Kidney (tissue), 14 donors: ENCODE results near the gene MYO10. TPM values are rescaled to one million over a fixed set of nuclear protein-coding genes. Genes with fewer than 3 reads are reported as not detected.

ENCODE experiments used
- DNase-seq, 5 donors: peaks; one replicate each; pipeline ENCODE4 v3.0.0-alpha.2; 2013 to 2020
- FAIRE-seq: peaks from 2 replicates; lab custom pipeline; 2012; peaks lifted over from hg19 to GRCh38; lab: Jason Lieb, UNC
- H3K27ac ChIP-seq, 2 donors: one replicate each; pipeline ENCODE4 v1.7.0; 2013; ENCODE audit warnings: low read depth in 2 of 2, low read length in 2 of 2, inconsistent platforms in 1 of 2
- H3K27me3 ChIP-seq: one replicate; pipeline ENCODE4 v1.7.1; 2013; ENCODE audit warnings: low read length, inconsistent platforms; ENCODE audit not compliant: control insufficient read depth, insufficient read depth
- H3K36me3 ChIP-seq, 3 donors: one replicate each; pipeline versions ENCODE4 v1.7.0 to v1.7.1; 2013; ENCODE audit warnings: low read length in 3 of 3, control low read depth in 1 of 3, inconsistent platforms in 1 of 3; ENCODE audit not compliant: insufficient read depth in 3 of 3, control insufficient read depth in 2 of 3
- H3K4me1 ChIP-seq, 3 donors: one replicate each; pipeline versions ENCODE4 v1.7.0 to v1.7.1; 2013; ENCODE audit warnings: low read length in 3 of 3, inconsistent platforms in 1 of 3, low read depth in 1 of 3; ENCODE audit not compliant: control insufficient read depth in 2 of 3, insufficient read depth in 2 of 3
- H3K4me3 ChIP-seq, 3 donors: one replicate each; pipeline versions ENCODE4 v1.7.0 to v1.8.1; 2013; ENCODE audit warnings: low read length in 3 of 3, control low read depth in 1 of 3, inconsistent platforms in 1 of 3
- H3K9ac ChIP-seq, 3 donors: one replicate each; pipeline versions ENCODE4 v1.7.0 to v1.7.1; 2013; ENCODE audit warnings: low read length in 3 of 3, control low read depth in 1 of 3, inconsistent platforms in 1 of 3
- H3K9me3 ChIP-seq, 3 donors: one replicate each; pipeline versions ENCODE4 v1.7.0 to v1.7.1; 2013; ENCODE audit warnings: low read length in 3 of 3, control low read depth in 1 of 3, inconsistent platforms in 1 of 3; ENCODE audit not compliant: control insufficient read depth in 2 of 3, insufficient read depth in 1 of 3
- intact Hi-C: fragments of 100-400 bp; cut with DNase I; formaldehyde crosslinking; loops from one replicate; pipeline ENCODE4 v1.11.1; 2022
- polyA plus RNA-seq: library from polyadenylated mRNA; stranded (reverse); fragments of 350-450 nt; fragmentation: Illumina TruSeq; extraction: RNeasy Lipid Tissue Mini Kit (QIAGEN cat#74804); gene quantifications from one replicate; pipeline ENCODE4 v1.2.3, GENCODE V29; 2014; ENCODE audit warnings: low read depth, low replicate concordance; ENCODE audit not compliant: insufficient read depth
- total RNA-seq: library from RNA; stranded (reverse); fragmentation: NEBNext Ultra II Directional; extraction: Animal tissue kit (Norgen Biotek cat#: 25700); gene quantifications from one replicate; pipeline ENCODE4 v1.2.1, GENCODE V29; 2021
- TF ChIP-seq, protein P1 (sequence below): IDR thresholded peaks from 3 replicates; pipeline ENCODE4 v1.5.1; 2012; ENCODE audit warnings: mild to moderate bottlenecking, moderate library complexity, borderline replicate concordance; ENCODE audit not compliant: insufficient read depth; ENCODE audit errors: extremely low read depth
- donor health status: control.
- donor health status: control.
- donor health status: control.
- donor health status: control.
- donor health status: control.
- donor health status: DM: yes; HTN: yes; CAD: no.
- donor health status: Normal renal cell carcinoma (clear cell type).

The MYO10 gene
- total and polyA plus RNA-seq, 2 donors from 2014 or later, result 7.6 to 52.4 TPM

DNA sequence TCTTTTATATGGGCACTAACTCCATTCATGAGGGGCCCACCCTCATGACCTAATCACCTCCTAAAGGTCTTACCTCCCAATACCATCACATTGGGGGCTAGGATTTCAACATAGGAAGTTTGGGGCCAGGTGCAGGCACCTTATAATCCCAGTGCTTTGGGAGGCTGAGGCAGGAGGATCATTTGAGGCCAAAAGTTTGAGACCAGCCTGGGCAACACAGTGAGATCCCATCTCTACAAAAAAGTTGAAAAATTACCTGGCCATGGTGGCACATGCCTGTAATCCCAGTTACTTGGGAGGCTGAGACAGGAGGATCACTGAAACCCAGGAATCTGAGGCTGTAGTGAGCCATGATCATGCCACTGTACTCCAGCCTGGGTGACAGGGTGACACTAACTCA is 76.7 kb downstream of the MYO10 start:
- intact Hi-C loops, result no loop called here
- FAIRE-seq, result no peak
- H3K4me1 ChIP-seq, result peaks cover 0 to 15% (median 7%) of the 10 kb centered on the region in 3 donors

DNA sequence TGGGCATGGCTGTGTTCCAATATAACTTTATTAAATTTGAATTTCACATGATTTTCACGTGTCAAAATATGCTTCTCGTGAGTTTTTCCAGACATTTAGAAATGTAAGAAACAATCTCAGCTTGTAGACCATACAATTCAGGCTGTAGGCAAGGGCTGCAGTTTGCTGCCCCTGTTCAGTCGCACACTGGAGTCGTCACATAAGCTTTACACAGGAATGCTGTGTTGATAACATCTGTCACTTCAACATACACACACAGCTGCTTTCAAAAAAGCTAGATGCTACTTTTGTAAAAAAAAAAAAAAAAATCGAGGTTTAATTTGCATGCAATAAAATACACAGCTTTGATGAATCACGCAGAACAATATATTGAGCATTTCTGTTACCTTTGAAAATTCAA is 77.9 kb downstream of the MYO10 start:
- no peak overlapping the region for H3K9ac ChIP-seq
- no peaks in the 10 kb centered on the region for H3K36me3 ChIP-seq
- intact Hi-C loops, result no loop called here
- TF ChIP-seq, protein P1, sequence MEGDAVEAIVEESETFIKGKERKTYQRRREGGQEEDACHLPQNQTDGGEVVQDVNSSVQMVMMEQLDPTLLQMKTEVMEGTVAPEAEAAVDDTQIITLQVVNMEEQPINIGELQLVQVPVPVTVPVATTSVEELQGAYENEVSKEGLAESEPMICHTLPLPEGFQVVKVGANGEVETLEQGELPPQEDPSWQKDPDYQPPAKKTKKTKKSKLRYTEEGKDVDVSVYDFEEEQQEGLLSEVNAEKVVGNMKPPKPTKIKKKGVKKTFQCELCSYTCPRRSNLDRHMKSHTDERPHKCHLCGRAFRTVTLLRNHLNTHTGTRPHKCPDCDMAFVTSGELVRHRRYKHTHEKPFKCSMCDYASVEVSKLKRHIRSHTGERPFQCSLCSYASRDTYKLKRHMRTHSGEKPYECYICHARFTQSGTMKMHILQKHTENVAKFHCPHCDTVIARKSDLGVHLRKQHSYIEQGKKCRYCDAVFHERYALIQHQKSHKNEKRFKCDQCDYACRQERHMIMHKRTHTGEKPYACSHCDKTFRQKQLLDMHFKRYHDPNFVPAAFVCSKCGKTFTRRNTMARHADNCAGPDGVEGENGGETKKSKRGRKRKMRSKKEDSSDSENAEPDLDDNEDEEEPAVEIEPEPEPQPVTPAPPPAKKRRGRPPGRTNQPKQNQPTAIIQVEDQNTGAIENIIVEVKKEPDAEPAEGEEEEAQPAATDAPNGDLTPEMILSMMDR, result no peak
- no peak overlapping the region for H3K4me3 ChIP-seq
- DNase-seq (no peak), FAIRE-seq (no peak)
- no peak overlapping the region for H3K27ac ChIP-seq
- no peaks in the 10 kb centered on the region for H3K27me3 ChIP-seq
- peaks cover 0 to 6% (median 0%) of the 10 kb centered on the region in 3 donors for H3K9me3 ChIP-seq
- peaks cover 0 to 11% (median 3%) of the 10 kb centered on the region in 3 donors for H3K4me1 ChIP-seq

More for the DNA sequence above, 76.7 kb downstream of the MYO10 start:
- Histone ChIP-seq H3K9ac (no peak overlapping the region), H3K4me3 (no peak overlapping the region), H3K9me3 (peaks cover 0 to 6% (median 0%) of the 10 kb centered on the region in 3 donors), H3K36me3 (no peaks in the 10 kb centered on the region), H3K27ac (no peak overlapping the region), H3K27me3 (no peaks in the 10 kb centered on the region)
- TF ChIP-seq, protein P1, result no peak
- DNase-seq, result no peak

DNA sequence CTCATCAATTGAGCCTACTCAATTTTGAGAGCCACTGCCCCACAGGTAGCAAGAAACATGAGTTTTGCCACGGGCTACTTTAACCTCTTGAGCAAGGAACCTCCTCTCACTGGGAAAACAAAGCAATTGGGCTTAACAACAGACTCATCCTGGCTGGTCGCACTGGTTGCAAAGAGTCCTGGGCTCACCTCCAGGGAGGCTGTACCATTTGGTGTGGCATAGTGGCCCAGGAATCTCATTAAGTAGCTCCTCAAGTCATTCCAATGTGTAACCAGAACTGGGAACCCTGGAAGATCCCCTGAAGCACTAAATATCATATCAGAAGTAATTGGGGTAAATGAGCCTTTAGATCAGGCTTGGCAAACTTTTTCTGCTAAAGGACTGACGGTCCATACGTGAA is 78.5 kb downstream of the MYO10 start:
- TF ChIP-seq, protein P1, result no peak
- no peak overlapping the region for H3K9ac ChIP-seq
- no peak overlapping the region for H3K4me3 ChIP-seq
- no peaks in the 10 kb centered on the region for H3K36me3 ChIP-seq
- DNase-seq (no peak), FAIRE-seq (no peak)
- peaks cover 0 to 6% (median 2%) of the 10 kb centered on the region in 3 donors for H3K4me1 ChIP-seq
- no peaks in the 10 kb centered on the region for H3K27me3 ChIP-seq
- no peak overlapping the region for H3K27ac ChIP-seq
- intact Hi-C loops, result no loop called here
- peaks cover 0 to 6% (median 0%) of the 10 kb centered on the region in 3 donors for H3K9me3 ChIP-seq

DNA sequence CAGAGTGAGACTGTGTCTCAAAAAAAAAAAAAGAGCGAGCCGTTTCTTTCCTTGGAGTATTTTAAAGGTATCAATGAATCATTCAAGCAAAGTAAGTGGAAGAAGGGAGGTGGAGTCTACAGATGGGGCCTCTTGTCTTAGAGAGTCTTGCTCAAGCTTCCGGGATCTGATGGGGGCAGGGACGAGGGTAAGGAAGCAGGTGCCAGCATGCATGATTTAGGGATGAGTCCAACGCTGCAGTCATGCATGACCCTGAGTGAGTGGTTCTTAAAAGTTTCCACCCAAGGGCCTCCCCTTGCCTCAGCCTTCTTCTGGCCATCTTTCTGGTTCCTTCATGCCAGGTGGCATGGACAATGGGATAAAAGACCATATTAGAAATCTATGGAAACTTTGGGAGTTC is 79.6 kb downstream of the MYO10 start:
- intact Hi-C loops, result no loop called here
- FAIRE-seq, result no peak
- Histone ChIP-seq H3K9me3 (peaks cover 0 to 6% (median 0%) of the 10 kb centered on the region in 3 donors), H3K9ac (no peak overlapping the region), H3K4me3 (no peak overlapping the region), H3K27ac (no peak overlapping the region), H3K36me3 (no peaks in the 10 kb centered on the region), H3K27me3 (no peaks in the 10 kb centered on the region), H3K4me1 (peaks cover 0 to 6% (median 5%) of the 10 kb centered on the region in 3 donors)
- TF ChIP-seq, protein P1, result no peak
- DNase-seq, result no peak
